GM23338 (cell line): Measurements from ENCODE around the gene BCL2.

Source experiments
- CTCF ChIP-seq, 2 experiments: fragments of 200-600 bp in 1 of 2; sonication (generic) in 1 of 2; conservative IDR thresholded peaks; 2 replicates each; pipeline versions ENCODE4 v1.5.1 to v1.6.1; 2016 to 2017; ENCODE audit warnings: antibody characterized with exemption in 2 of 2, low read depth in 2 of 2, mild to moderate bottlenecking in 2 of 2, moderate library complexity in 1 of 2
- EZH2 ChIP-seq: fragments of 200-600 bp; sonication (generic); IDR thresholded peaks from one replicate; pipeline ENCODE4 v1.8.0; 2017; ENCODE audit warnings: antibody characterized with exemption, mild to moderate bottlenecking, low read depth; ENCODE audit not compliant: unreplicated experiment
- EZH2phosphoT487 ChIP-seq: fragments of 200-600 bp; sonication (generic); IDR thresholded peaks from one replicate; pipeline ENCODE4 v1.8.1; 2018; ENCODE audit warnings: antibody characterized with exemption; ENCODE audit not compliant: unreplicated experiment
- POLR2AphosphoS5 ChIP-seq: IDR thresholded peaks from 2 replicates; pipeline ENCODE4 v1.6.1; 2016; ENCODE audit warnings: antibody characterized with exemption, low read depth

GRCh38 chr18:63283305-63284094 is 36.1 kb downstream of the BCL2 start:
- TF ChIP-seq CTCF (conservative IDR thresholded peaks at IDR 0.05; ENCODE audit: low read depth in 2 of 2) (no peak), POLR2AphosphoS5 (no peak), EZH2 (no peak), EZH2phosphoT487 (no peak)
